Hematopoietic multipotent progenitor cell treated with erythropoietin and hydrocortisone succinate and interleukin-3 and kit ligand, for 6 days (in vitro differentiated cells): ENCODE data around the gene ARHGAP21.
A peak's percentile ranks its signal among the peaks of the same experiment; 100 is the strongest.
"Not testable (repeated sequence)": the region's sequence is repeated elsewhere in the genome, so short reads cannot be mapped to it uniquely, and the experiment has no call there.

Experiments used
- DNase-seq: peaks from one replicate; pipeline ENCODE4 v3.0.0-alpha.2; 2015

ARHGAP21 gene

GRCh38 chr10:24621035-24621795 is 102.5 kb downstream of the ARHGAP21 start:
- DNase-seq, result not testable (repeated sequence)

- not testable (repeated sequence) for DNase-seq
Observed at GRCh38 chr10:24619994-24620310, 103.7 kb downstream of the ARHGAP21 start.

- not testable (repeated sequence) for DNase-seq
Observed at GRCh38 chr10:24619291-24619993, 104.2 kb downstream of the ARHGAP21 start.

GRCh38 chr10:24618401-24618800 is 105.3 kb downstream of the ARHGAP21 start:
- no peak for DNase-seq

GRCh38 chr10:24617771-24618396 is 105.8 kb downstream of the ARHGAP21 start:
- peak; percentile 79 for DNase-seq

- DNase-seq, result no peak
Observed at GRCh38 chr10:24616536-24616935, 107.2 kb downstream of the ARHGAP21 start.

- no peak for DNase-seq
Observed at GRCh38 chr10:24606021-24606420, 117.7 kb downstream of the ARHGAP21 start.

- DNase-seq, result no peak
Observed at GRCh38 chr10:24605141-24605540, 118.5 kb downstream of the ARHGAP21 start.

- no peak for DNase-seq
Observed at GRCh38 chr10:24603333-24603732, 120.4 kb downstream of the ARHGAP21 start.

GRCh38 chr10:24597961-24598360 is 125.7 kb downstream of the ARHGAP21 start:
- DNase-seq, result no peak

- no peak for DNase-seq
Observed at GRCh38 chr10:24597426-24597825, 126.3 kb downstream of the ARHGAP21 start.

GRCh38 chr10:24596217-24596930 is 127.3 kb downstream of the ARHGAP21 start:
- no peak for DNase-seq

- no peak for DNase-seq
Observed at GRCh38 chr10:24590697-24591457, 132.8 kb downstream of the ARHGAP21 start.

GRCh38 chr10:24589265-24589664 is 134.4 kb downstream of the ARHGAP21 start:
- no peak for DNase-seq

- DNase-seq, result no peak
Observed at GRCh38 chr10:24579906-24580305, 143.8 kb downstream of the ARHGAP21 start.

GRCh38 chr10:24579448-24579847 is 144.2 kb downstream of the ARHGAP21 start:
- no peak for DNase-seq

GRCh38 chr10:24575481-24576002 is 148.1 kb downstream of the ARHGAP21 start:
- no peak for DNase-seq

- DNase-seq, result peak; percentile 36
Observed at GRCh38 chr10:24574578-24575155, 149.0 kb downstream of the ARHGAP21 start.

- DNase-seq, result no peak
Observed at GRCh38 chr10:24574161-24574560, 149.5 kb downstream of the ARHGAP21 start.

GRCh38 chr10:24571870-24572450 is 151.7 kb downstream of the ARHGAP21 start:
- DNase-seq, result no peak

- DNase-seq, result no peak
Observed at GRCh38 chr10:24570658-24571426, 152.8 kb downstream of the ARHGAP21 start.
